OCI-LY7 (cell line): ENCODE measurements around the gene ANKH. TPM values are rescaled to one million over a fixed set of nuclear protein-coding genes. Genes with fewer than 3 reads are reported as not detected.

ENCODE experiments used
- BruUV-seq: library from RNA; stranded (reverse); fragments of 400-500 nt; replicated peaks from 2 replicates; lab custom pipeline; 2021; lab: Mats Ljungman, UMichigan
- CTCF ChIA-PET: fragments of 300-600 bp; sonication (Branson Sonifier 250); formaldehyde crosslinking; loops from one replicate; lab custom pipeline; 2022; ENCODE audit warnings: antibody characterized with exemption; ENCODE audit not compliant: unreplicated experiment; lab: Charles Lee
- POLR2A ChIA-PET: fragments of 300-600 bp; sonication (Branson Sonifier 250); formaldehyde crosslinking; loops from one replicate; lab custom pipeline; 2022; ENCODE audit warnings: antibody characterized with exemption; lab: Charles Lee
- DNase-seq: peaks from one replicate; pipeline ENCODE4 v3.0.0-alpha.2; 2015; ENCODE audit warnings: low spot score
- H2AFZ ChIP-seq: fragments of 200-600 bp; sonication (generic), shearing (Covaris generic); 2 replicates; pipeline ENCODE4 v1.6.1; 2014; ENCODE audit warnings: mild to moderate bottlenecking, antibody characterized with exemption, low read length, moderate library complexity
- H3K27ac ChIP-seq: fragments of 200-600 bp; sonication (generic); 2 replicates; pipeline ENCODE4 v1.5.1; 2014; ENCODE audit warnings: mixed run types, low read depth, mild to moderate bottlenecking, moderate library complexity, low read length, inconsistent platforms; ENCODE audit not compliant: poor library complexity, severe bottlenecking
- H3K36me3 ChIP-seq: fragments of 200-600 bp; sonication (generic); 2 replicates; pipeline ENCODE4 v1.6.1; 2014; ENCODE audit warnings: mild to moderate bottlenecking, antibody characterized with exemption, low read length, moderate library complexity, mixed read lengths; ENCODE audit not compliant: insufficient read depth
- H3K4me1 ChIP-seq: fragments of 200-600 bp; sonication (generic); 2 replicates; pipeline ENCODE4 v1.5.1; 2014; ENCODE audit warnings: mild to moderate bottlenecking, low read length; ENCODE audit not compliant: insufficient read depth, poor library complexity, severe bottlenecking
- H3K4me2 ChIP-seq: fragments of 200-600 bp; sonication (generic); 2 replicates; pipeline ENCODE4 v1.6.1; 2014; ENCODE audit warnings: mild to moderate bottlenecking, low read length
- H3K4me3 ChIP-seq: fragments of 200-600 bp; sonication (generic); 2 replicates; pipeline ENCODE4 v1.5.1; 2014; ENCODE audit warnings: mild to moderate bottlenecking, low read depth, low read length; ENCODE audit not compliant: poor library complexity, severe bottlenecking
- H3K79me2 ChIP-seq: fragments of 200-600 bp; sonication (generic); 2 replicates; pipeline ENCODE4 v1.6.1; 2016; ENCODE audit warnings: low read depth, mild to moderate bottlenecking, low read length, moderate library complexity, mixed read lengths; ENCODE audit not compliant: insufficient read depth
- H3K9me2 ChIP-seq: fragments of 200-600 bp; sonication (generic); 2 replicates; pipeline ENCODE4 v1.6.1; 2016; ENCODE audit warnings: mild to moderate bottlenecking, low read length, mixed read lengths; ENCODE audit not compliant: insufficient read depth
- H3K9me3 ChIP-seq: fragments of 200-600 bp; sonication (generic); 2 replicates; pipeline ENCODE4 v1.6.1; 2014; ENCODE audit warnings: mild to moderate bottlenecking, mixed run types, low read length, mixed read lengths
- H4K20me1 ChIP-seq: fragments of 200-600 bp; sonication (generic); 2 replicates; pipeline ENCODE4 v1.6.1; 2014; ENCODE audit warnings: mild to moderate bottlenecking, antibody characterized with exemption, low read length, moderate library complexity, mixed read lengths; ENCODE audit not compliant: insufficient read depth
- CTCF ChIP-seq: fragments of 200-600 bp; sonication (generic); conservative IDR thresholded peaks from 2 replicates; pipeline ENCODE4 v1.5.1; 2014; ENCODE audit warnings: mild to moderate bottlenecking, antibody characterized with exemption, low read length, moderate library complexity, mixed read lengths
- EZH2phosphoT487 ChIP-seq: fragments of 200-600 bp; sonication (generic); IDR thresholded peaks from 2 replicates; pipeline ENCODE4 v1.6.1; 2018; ENCODE audit warnings: low read depth, borderline replicate concordance, mild to moderate bottlenecking, mixed run types, antibody characterized with exemption, low read length, moderate library complexity, mixed read lengths
- intact Hi-C: fragments of 100-400 bp; cut with micrococcal nuclease; formaldehyde crosslinking; loops from one replicate; pipeline ENCODE4 v1.10.0; 2022; ENCODE audit not compliant: unreplicated experiment
- total RNA-seq, 2 experiments: library from RNA; depleted of rRNA in 1 of 2; stranded (reverse); fragments of >200 nt in 1 of 2; shearing (Covaris generic) in 1 of 2; gene quantifications; 2 replicates each; pipeline ENCODE4 v1.2.3, GENCODE V29; 2014 to 2022

ANKH gene
- total RNA-seq, 2 experiments from 2014 or later = 23.1 to 80.4 TPM

GRCh38 chr5:14733661-14734060 is 137.9 kb downstream of the ANKH start:
- no TSS peak for BruUV-seq
- peaks cover 8% of the 10 kb centered on the region; the same call in 1 of the 2 replicates for H3K36me3 ChIP-seq
- CTCF ChIA-PET = no interaction called here

GRCh38 chr5:14732991-14733390 is 138.6 kb downstream of the ANKH start:
- Histone ChIP-seq H3K36me3 (peaks cover 5% of the 10 kb centered on the region; the same call in 1 of the 2 replicates), H3K9me2 (no peaks in the 10 kb centered on the region), H3K4me3 (no peak overlapping the region), H3K4me2 (no peak overlapping the region), H3K4me1 (no peaks in the 10 kb centered on the region), H3K27ac (no peak overlapping the region), H2AFZ (no peak overlapping the region), H3K9me3 (no peaks in the 10 kb centered on the region), H4K20me1 (no peaks in the 10 kb centered on the region), H3K79me2 (no peaks in the 10 kb centered on the region)
- POLR2A ChIA-PET = interaction anchor here (1.0 to 1.3 kb wide), 3 partner anchors 10 to 327 kb away, joined by 3 to 6 read pairs (median 3); no protein-coding TSS in a partner anchor
- no peak for DNase-seq
- no TSS peak for BruUV-seq
- TF ChIP-seq EZH2phosphoT487 = no peak
- TF ChIP-seq CTCF = no peak
- intact Hi-C loops = no loop called here
- CTCF ChIA-PET = no interaction called here

More at GRCh38 chr5:14733661-14734060, 137.9 kb downstream of the ANKH start:
- intact Hi-C loops = no loop called here
- Histone ChIP-seq H3K4me3 (no peak overlapping the region), H3K9me2 (no peaks in the 10 kb centered on the region), H3K9me3 (no peaks in the 10 kb centered on the region), H2AFZ (no peak overlapping the region), H3K4me2 (no peak overlapping the region), H4K20me1 (no peaks in the 10 kb centered on the region), H3K79me2 (no peaks in the 10 kb centered on the region), H3K4me1 (no peaks in the 10 kb centered on the region), H3K27ac (no peak overlapping the region)
- no peak for TF ChIP-seq EZH2phosphoT487
- no peak for TF ChIP-seq CTCF
- no peak for DNase-seq
- POLR2A ChIA-PET = interaction anchor here (0.6 to 1.3 kb wide), 2 partner anchors 10 to 111 kb away, joined by 6 to 8 read pairs; no protein-coding TSS in a partner anchor

- POLR2A ChIA-PET = interaction anchor here (0.6 kb wide), 1 partner anchor 1960 kb away, joined by 3 read pairs; no protein-coding TSS in a partner anchor
These were observed 140.7 kb downstream of the ANKH start for GRCh38 chr5:14730881-14731280.

More at GRCh38 chr5:14730881-14731280, 140.7 kb downstream of the ANKH start:
- Histone ChIP-seq H3K36me3 (peaks cover 3% of the 10 kb centered on the region; the same call in 1 of the 2 replicates), H4K20me1 (no peaks in the 10 kb centered on the region), H3K4me3 (no peak overlapping the region), H2AFZ (no peak overlapping the region), H3K79me2 (no peaks in the 10 kb centered on the region), H3K9me2 (no peaks in the 10 kb centered on the region), H3K4me1 (no peaks in the 10 kb centered on the region), H3K27ac (no peak overlapping the region), H3K4me2 (no peak overlapping the region), H3K9me3 (no peaks in the 10 kb centered on the region)
- TF ChIP-seq EZH2phosphoT487 = no peak
- TF ChIP-seq CTCF = no peak
- BruUV-seq = no TSS peak
- DNase-seq = no peak
- CTCF ChIA-PET = no interaction called here
- intact Hi-C loops = no loop called here
